Measurements from ENCODE around the gene MMS22L.

GRCh38 chr6:97110626-97111025, 172.4 kb downstream of the MMS22L start:
- no peak for TF ChIP-seq CTCF (IDR thresholded peaks at IDR 0.05; ENCODE audit: poor library complexity, severe bottlenecking)
- TF ChIP-seq REST (IDR thresholded peaks at IDR 0.05; ENCODE audit: borderline replicate concordance), result no peak
- TF ChIP-seq MXI1 (conservative IDR thresholded peaks at IDR 0.05; ENCODE audit: poor library complexity, severe bottlenecking), result no peak
- no peak for TF ChIP-seq RAD21 (conservative IDR thresholded peaks at IDR 0.05)

All from neural cell (in vitro differentiated cells).